ENCODE data around the gene BAX. TPM values are rescaled to one million over a fixed set of nuclear protein-coding genes. Genes with fewer than 3 reads are reported as not detected.

Gene BAX
- total and polyA plus RNA-seq, 2 of the 4 experiments (the other 2 are of a cell fraction): 23.3 to 169 TPM

DNA sequence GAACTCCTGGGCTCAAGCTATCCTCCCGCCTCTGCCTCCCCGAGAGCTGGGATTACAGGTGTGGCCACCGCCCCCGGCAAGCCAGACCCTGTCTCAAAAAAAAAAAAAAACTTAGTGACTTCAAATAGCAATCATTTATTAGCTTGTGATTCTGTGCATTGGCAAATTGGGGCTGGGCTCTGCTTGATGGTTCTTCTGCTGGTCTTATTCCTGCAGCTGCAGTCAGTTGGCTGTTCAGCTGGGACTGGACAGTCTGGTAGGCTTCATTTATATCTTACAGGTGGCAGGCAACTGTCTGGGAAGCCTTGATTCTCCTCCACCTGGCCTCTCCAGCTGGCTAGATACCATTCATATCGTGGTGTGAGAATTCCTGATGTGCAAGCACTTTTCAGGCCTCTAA, 13.8 kb upstream of the BAX start:
- POLR2A ChIA-PET (ENCODE audit: unreplicated experiment): interaction anchor here (0.6 kb wide), 1 partner anchor 27 kb away, joined by 4 read pairs; no protein-coding TSS in a partner anchor
- DNase-seq (no peak), ATAC-seq (ENCODE audit: low read depth) (no peak)
- Histone ChIP-seq H3K14ac (replicated peaks; ENCODE audit: low read depth, low read length) (no peak overlapping the region), H2BK120ac (ENCODE audit: low read depth, low read length) (no peak overlapping the region), H2AK9ac (replicated peaks; ENCODE audit: low read depth, low read length, poor library complexity) (no peak overlapping the region), H4K5ac (ENCODE audit: low read depth, low read length) (no peak overlapping the region), H2AFZ (replicated peaks; ENCODE audit: low read length, poor library complexity) (no peak overlapping the region), H3K4me2 (ENCODE audit: low read depth, low read length) (no peak overlapping the region), H3K23ac (ENCODE audit: low read depth, low read length) (no peak overlapping the region), H2BK15ac (ENCODE audit: low read depth, low read length) (no peak overlapping the region), H3K18ac (ENCODE audit: low read depth, low read length) (no peak overlapping the region), H4K91ac (ENCODE audit: insufficient read depth, low read depth, low read length) (no peak overlapping the region), H2BK5ac (ENCODE audit: low read depth, low read length, poor library complexity, severe bottlenecking) (no peak overlapping the region), H3K9me1 (ENCODE audit: insufficient read depth, low read length) (no peaks in the 10 kb centered on the region), H3K4me3 (ENCODE audit: insufficient read depth, low read depth, low read length) (no peak overlapping the region), H2BK20ac (ENCODE audit: low read depth, low read length) (no peak overlapping the region), H3K36me3 (ENCODE audit: control insufficient read depth, insufficient read depth, low read length) (no peaks in the 10 kb centered on the region), H3K4me1 (ENCODE audit: control insufficient read depth, insufficient read depth, low read length) (no peaks in the 10 kb centered on the region), H2AK5ac (ENCODE audit: low read depth, low read length) (no peak overlapping the region), H3K9me3 (ENCODE audit: control insufficient read depth, insufficient read depth, low read length) (peaks cover 7% of the 10 kb centered on the region; the same call in 1 of the 2 replicates), H3K79me1 (ENCODE audit: low read depth in 1 of 2, low read length in 2 of 2) (no peaks in the 10 kb centered on the region), H3K4ac (ENCODE audit: low read depth, low read length) (no peak overlapping the region), H4K20me1 (ENCODE audit: insufficient read depth, low read length) (no peaks in the 10 kb centered on the region), H4K8ac (ENCODE audit: low read depth in 2 of 2, low read length in 2 of 2) (no peak overlapping the region), H3K9ac (ENCODE audit: low read depth, low read length) (no peak overlapping the region), H3K56ac (ENCODE audit: extremely low read depth, insufficient read depth, low read length) (no peak overlapping the region), H3K27me3 (ENCODE audit: control insufficient read depth, insufficient read depth, low read length) (no peaks in the 10 kb centered on the region), H3K27ac (ENCODE audit: insufficient read depth, low read length) (no peak overlapping the region)
- 100% methylated on average over 3 of the region's 5 CpGs; no CpG with 5 or more reads in 1 of the 2 experiments for WGBS, 2 experiments (ENCODE audit: extremely low coverage in 2 of 2, insufficient read length in 1 of 2)
- dilution Hi-C loops (cut with HindIII; ENCODE audit: low sequenced_read_pairs, unreplicated experiment) (no loop called here), intact Hi-C loops (cut with micrococcal nuclease) (no loop called here), in situ Hi-C loops (cut with MboI; ENCODE audit: low sequenced_read_pairs) (no loop called here)
- BruUV-seq (replicated peaks): no TSS peak
- no peak for TF ChIP-seq RAD21 (IDR thresholded peaks at IDR 0.05; ENCODE audit: low read length)
- CTCF ChIA-PET: no interaction called here

All from IMR-90 (cell line).